Stimulated activated CD8-positive, alpha-beta memory T cell treated with anti-CD3 and anti-CD28 coated beads, Interleukin-15, amount 100 ng/mL, for 48 hours (primary cell): ENCODE data around the gene PFN3.
"Not testable (repeated sequence)": the region's sequence is repeated elsewhere in the genome, so short reads cannot be mapped to it uniquely, and the experiment has no call there.

Experiments used
- DNase-seq, 2 donors: peaks; one replicate each; pipeline ENCODE4 v3.0.0-alpha.2; 2020; ENCODE audit warnings: low read depth in 2 of 2

Gene PFN3

GRCh38 chr5:177425196-177425800 lies 24.8 kb upstream of the PFN3 start:
- DNase-seq = no peak

- DNase-seq = no peak
Observed at GRCh38 chr5:177423671-177424070, 23.2 kb upstream of the PFN3 start.

- no peak for DNase-seq
Observed at GRCh38 chr5:177421062-177421798, 20.8 kb upstream of the PFN3 start.

- DNase-seq = not testable (repeated sequence)
Observed at GRCh38 chr5:177420472-177420871, 20.0 kb upstream of the PFN3 start.

GRCh38 chr5:177419046-177419445 lies 18.6 kb upstream of the PFN3 start:
- no peak for DNase-seq

GRCh38 chr5:177417081-177417480 lies 16.6 kb upstream of the PFN3 start:
- DNase-seq = not testable (repeated sequence)

GRCh38 chr5:177414481-177414880 lies 14.0 kb upstream of the PFN3 start:
- DNase-seq = no peak

- no peak for DNase-seq
Observed at GRCh38 chr5:177412603-177413233, 12.3 kb upstream of the PFN3 start.

GRCh38 chr5:177410575-177410974 lies 10.1 kb upstream of the PFN3 start:
- no peak for DNase-seq

GRCh38 chr5:177409043-177409801 lies 8.8 kb upstream of the PFN3 start, which contains the start of gene F12:
TSS of gene F12 (minus strand) at chr5:177409564. CDS start at chr5:177409527, 37 bp downstream.
- no peak for DNase-seq

GRCh38 chr5:177405805-177406204 lies 5.3 kb upstream of the PFN3 start:
- no peak for DNase-seq

GRCh38 chr5:177405312-177405711 lies 4.9 kb upstream of the PFN3 start:
- no peak for DNase-seq

- no peak for DNase-seq
Observed at GRCh38 chr5:177404641-177405179, 4.2 kb upstream of the PFN3 start.

GRCh38 chr5:177403792-177404640 lies 3.6 kb upstream of the PFN3 start:
- peak; percentile 76 to 77 for DNase-seq

- DNase-seq = peak in 1 of 2 donors; percentile 19
Observed at GRCh38 chr5:177403102-177403791, 2.8 kb upstream of the PFN3 start.

GRCh38 chr5:177402271-177403043 lies 2.0 kb upstream of the PFN3 start:
- peak; percentile 58 to 67 for DNase-seq

- DNase-seq = no peak
Observed at GRCh38 chr5:177397875-177398390, 2.5 kb downstream of the PFN3 start.

GRCh38 chr5:177396807-177397206 lies 3.7 kb downstream of the PFN3 start:
- no peak for DNase-seq

GRCh38 chr5:177396078-177396477 lies 4.4 kb downstream of the PFN3 start:
- no peak for DNase-seq
